Large intestine (tissue), 3 donors: Measurements from ENCODE around the gene HNF1B. TPM values are rescaled to one million over a fixed set of nuclear protein-coding genes. Genes with fewer than 3 reads are reported as not detected.

Experiments
- DNase-seq, 2 donors: peaks; one replicate each; pipeline versions ENCODE4 v3.0.0 to v3.0.0-alpha.2; 2013
- H3K27ac ChIP-seq: one replicate; pipeline ENCODE4 v1.5.1; 2013; ENCODE audit warnings: low read length
- H3K27me3 ChIP-seq: 2 replicates; pipeline ENCODE4 v1.6.1; 2013; ENCODE audit warnings: low read length; ENCODE audit not compliant: control insufficient read depth, insufficient read depth
- H3K36me3 ChIP-seq: 2 replicates; pipeline ENCODE4 v1.6.1; 2013; ENCODE audit warnings: low read length; ENCODE audit not compliant: control insufficient read depth, insufficient read depth
- H3K4me1 ChIP-seq: one replicate; pipeline ENCODE4 v1.6.1; 2013; ENCODE audit warnings: low read length; ENCODE audit not compliant: control insufficient read depth, insufficient read depth
- H3K4me3 ChIP-seq: one replicate; pipeline ENCODE4 v1.5.1; 2013; ENCODE audit warnings: low read length
- H3K9me3 ChIP-seq: one replicate; pipeline ENCODE4 v1.6.1; 2013; ENCODE audit warnings: mild to moderate bottlenecking, low read depth, low read length, moderate library complexity; ENCODE audit not compliant: control insufficient read depth
- WGBS: methylation state at CpG from one replicate; pipeline ENCODE4 v1.1.5; 2013; ENCODE audit warnings: low lambda C conversion rate; ENCODE audit not compliant: insufficient coverage; 5-methylcytosine and 5-hydroxymethylcytosine counted together
- polyA plus RNA-seq: library from polyadenylated mRNA; unstranded; fragments of 120-200 nt; gene quantifications from one replicate; pipeline ENCODE4 v1.2.1, GENCODE V29; 2013

Gene HNF1B
- polyA plus RNA-seq, 1 donor = 21.5 TPM

DNA sequence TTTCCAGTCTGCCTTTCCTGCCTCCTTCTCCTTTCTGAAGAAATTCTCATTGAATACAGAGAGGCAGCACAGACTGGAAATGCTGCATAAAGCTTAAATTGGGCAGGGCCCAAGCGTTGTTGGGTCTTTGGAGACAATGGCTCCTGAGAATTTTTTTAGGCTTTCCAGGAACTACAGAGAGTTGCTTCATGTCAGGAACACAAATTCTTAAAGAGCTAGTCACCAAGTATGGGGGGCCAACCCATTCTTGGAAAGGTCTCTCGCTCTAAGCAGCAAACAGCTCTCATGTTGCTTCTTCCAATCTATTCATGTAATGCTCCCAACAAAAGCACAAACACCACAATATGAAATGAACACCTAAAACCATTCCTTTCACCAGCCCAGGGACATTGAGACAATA lies 6.9 kb downstream of the HNF1B start:
- H3K4me3 ChIP-seq = no peak overlapping the region
- no peaks in the 10 kb centered on the region for H3K9me3 ChIP-seq
- peaks cover 20% of the 10 kb centered on the region for H3K27me3 ChIP-seq
- no peak for DNase-seq
- WGBS = no CpG with 5 or more reads among the region's 2 CpGs
- H3K27ac ChIP-seq = peak overlapping the region; percentile 12
- peaks cover 11% of the 10 kb centered on the region for H3K4me1 ChIP-seq
- peaks cover 30% of the 10 kb centered on the region for H3K36me3 ChIP-seq

DNA sequence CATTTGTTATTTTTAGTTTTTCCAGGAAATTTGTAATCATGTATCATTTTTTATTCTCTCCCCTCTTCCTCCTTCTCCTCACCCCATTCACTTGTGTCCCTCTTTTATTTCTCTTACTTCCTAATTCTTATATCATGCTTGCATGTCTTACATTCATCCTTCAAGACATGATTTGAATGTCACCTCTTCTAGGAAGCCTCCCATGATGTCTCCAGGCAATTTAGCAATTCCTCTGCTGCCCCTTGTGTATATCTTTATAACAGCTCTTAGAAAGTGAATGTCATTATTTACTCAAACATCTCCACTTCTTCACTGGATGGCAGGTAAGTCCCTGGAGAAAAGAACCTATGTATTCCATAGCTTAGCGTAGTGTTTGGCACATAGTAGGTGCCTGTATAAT lies 7.8 kb downstream of the HNF1B start:
- Histone ChIP-seq H3K9me3 (no peaks in the 10 kb centered on the region), H3K4me1 (peaks cover 11% of the 10 kb centered on the region), H3K4me3 (no peak overlapping the region), H3K36me3 (peaks cover 37% of the 10 kb centered on the region), H3K27ac (no peak overlapping the region), H3K27me3 (peaks cover 15% of the 10 kb centered on the region)
- no peak for DNase-seq
- whole genome bisulfite sequencing = no CpG with 5 or more reads among the region's 1 CpG

DNA sequence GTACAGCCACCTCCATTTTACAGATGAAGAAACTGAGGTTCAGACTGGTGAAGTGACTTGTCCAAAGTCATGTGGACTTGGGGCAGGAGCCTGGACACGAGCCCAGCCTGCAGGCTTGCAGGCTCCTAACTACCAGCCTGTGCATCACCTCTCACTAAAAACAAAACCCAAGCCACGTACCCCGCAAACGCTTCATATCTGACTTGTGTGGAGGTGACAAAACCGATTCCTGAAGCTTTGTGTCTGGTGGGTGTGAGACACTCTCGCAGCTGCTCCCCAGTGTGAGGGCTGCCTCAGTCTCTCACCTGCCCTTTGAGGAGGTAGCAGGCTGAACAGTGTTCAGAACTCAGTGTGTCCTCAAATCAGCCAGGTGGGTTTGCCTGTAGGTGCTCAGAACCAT lies 8.4 kb downstream of the HNF1B start:
- no CpG with 5 or more reads among the region's 6 CpGs for WGBS
- Histone ChIP-seq H3K27me3 (peaks cover 10% of the 10 kb centered on the region), H3K4me1 (peaks cover 11% of the 10 kb centered on the region), H3K36me3 (peaks cover 43% of the 10 kb centered on the region), H3K27ac (no peak overlapping the region), H3K9me3 (no peaks in the 10 kb centered on the region), H3K4me3 (no peak overlapping the region)
- DNase-seq = no peak

DNA sequence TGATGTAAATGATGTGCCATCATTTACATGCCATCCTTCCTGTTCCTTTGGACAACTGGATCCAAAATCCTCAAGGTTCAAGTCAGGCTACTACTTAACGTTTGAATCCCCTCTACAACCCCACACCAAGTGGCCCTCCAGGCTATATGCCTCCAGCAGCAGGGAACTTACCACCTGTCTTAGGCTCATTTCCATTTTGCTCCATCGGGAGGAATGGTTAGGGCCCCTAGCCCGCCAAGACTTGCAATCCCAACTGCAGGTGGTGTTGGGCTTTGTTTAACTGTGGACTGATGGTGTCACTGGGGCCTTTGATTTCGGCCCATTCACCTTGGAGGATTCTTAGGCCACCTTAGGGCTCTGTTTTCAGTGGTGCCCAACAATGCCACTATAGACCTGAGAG lies 9.7 kb downstream of the HNF1B start:
- Histone ChIP-seq H3K4me3 (no peak overlapping the region), H3K27me3 (peaks cover 7% of the 10 kb centered on the region), H3K4me1 (peaks cover 4% of the 10 kb centered on the region), H3K9me3 (no peaks in the 10 kb centered on the region), H3K36me3 (peaks cover 56% of the 10 kb centered on the region), H3K27ac (no peak overlapping the region)
- no peak for DNase-seq
- WGBS = no CpG with 5 or more reads among the region's 4 CpGs

DNA sequence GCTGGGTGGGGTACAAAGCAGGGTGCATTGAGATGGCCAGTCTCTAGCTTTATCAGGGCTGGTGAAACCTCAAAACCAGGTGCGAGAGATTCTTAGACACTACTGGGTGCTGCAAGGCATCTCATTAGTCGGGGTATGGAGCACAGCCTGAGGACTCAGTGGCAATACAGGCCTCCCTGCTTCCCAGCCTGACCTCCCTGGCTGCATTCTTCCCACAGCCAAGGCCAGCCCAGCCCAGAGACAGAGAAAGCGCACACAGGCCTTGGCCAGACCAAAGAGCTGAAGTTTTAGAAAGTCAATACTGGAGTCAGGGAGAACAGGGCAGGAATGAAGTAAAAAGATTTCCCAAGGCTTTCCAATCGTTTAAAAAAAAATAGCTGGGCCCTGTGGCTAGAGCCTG lies 12.5 kb downstream of the HNF1B start:
- peaks cover 13% of the 10 kb centered on the region for H3K4me1 ChIP-seq
- H3K36me3 ChIP-seq = peaks cover 70% of the 10 kb centered on the region

DNA sequence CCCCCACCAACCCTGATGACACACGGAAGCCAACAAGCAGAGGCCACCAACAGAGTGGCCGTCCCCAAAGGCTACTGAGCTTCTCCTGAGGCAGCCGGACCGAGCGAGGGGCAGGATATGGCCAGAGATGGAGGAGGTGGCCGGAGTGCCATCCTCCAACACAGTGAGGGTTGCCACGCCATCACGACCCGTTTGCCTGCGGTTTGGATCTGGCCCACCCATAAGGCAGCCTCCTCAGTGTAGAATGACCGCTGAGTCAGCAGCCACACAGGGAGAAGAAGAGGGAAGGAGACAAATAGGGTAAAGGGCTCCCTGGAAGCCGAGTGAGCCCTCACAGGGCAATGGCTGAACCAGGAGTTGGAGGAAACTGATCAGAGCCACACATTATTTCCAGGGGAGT lies 13.8 kb downstream of the HNF1B start:
- no peak for DNase-seq
- Histone ChIP-seq H3K4me1 (peaks cover 26% of the 10 kb centered on the region), H3K9me3 (no peaks in the 10 kb centered on the region), H3K27ac (no peak overlapping the region), H3K36me3 (peaks cover 70% of the 10 kb centered on the region), H3K27me3 (no peaks in the 10 kb centered on the region), H3K4me3 (no peak overlapping the region)
- 80% methylated on average over 1 of the region's 12 CpGs for WGBS

More for the DNA sequence above, 12.5 kb downstream of the HNF1B start:
- Histone ChIP-seq H3K4me3 (no peak overlapping the region), H3K9me3 (no peaks in the 10 kb centered on the region), H3K27me3 (no peaks in the 10 kb centered on the region), H3K27ac (no peak overlapping the region)
- WGBS = no CpG with 5 or more reads among the region's 4 CpGs
- no peak for DNase-seq

DNA sequence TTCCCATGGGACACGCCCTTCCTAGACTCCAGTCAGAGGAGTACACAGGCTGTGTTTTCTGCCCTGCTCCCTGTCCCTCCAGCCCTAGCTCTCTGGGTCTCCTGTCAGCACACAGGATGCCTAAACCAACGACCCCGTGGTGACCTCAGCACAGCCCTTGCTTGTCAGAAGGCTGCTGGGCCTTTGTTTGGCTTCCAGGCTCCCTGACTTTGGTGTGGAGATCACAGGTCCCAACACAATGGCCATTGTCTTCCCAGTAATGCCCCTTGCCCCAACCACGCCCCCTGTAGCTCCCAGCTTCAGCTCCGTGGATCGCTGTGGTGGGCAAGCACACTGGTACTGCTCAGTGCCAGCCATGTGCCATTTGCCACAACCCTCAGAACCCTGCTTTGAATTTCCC lies 15.0 kb downstream of the HNF1B start:
- no peak for DNase-seq
- no peak overlapping the region for H3K4me3 ChIP-seq
- WGBS = no CpG with 5 or more reads among the region's 6 CpGs
- no peaks in the 10 kb centered on the region for H3K27me3 ChIP-seq
- no peak overlapping the region for H3K27ac ChIP-seq
- H3K4me1 ChIP-seq = peaks cover 37% of the 10 kb centered on the region
- H3K36me3 ChIP-seq = peaks cover 65% of the 10 kb centered on the region
- H3K9me3 ChIP-seq = no peaks in the 10 kb centered on the region

DNA sequence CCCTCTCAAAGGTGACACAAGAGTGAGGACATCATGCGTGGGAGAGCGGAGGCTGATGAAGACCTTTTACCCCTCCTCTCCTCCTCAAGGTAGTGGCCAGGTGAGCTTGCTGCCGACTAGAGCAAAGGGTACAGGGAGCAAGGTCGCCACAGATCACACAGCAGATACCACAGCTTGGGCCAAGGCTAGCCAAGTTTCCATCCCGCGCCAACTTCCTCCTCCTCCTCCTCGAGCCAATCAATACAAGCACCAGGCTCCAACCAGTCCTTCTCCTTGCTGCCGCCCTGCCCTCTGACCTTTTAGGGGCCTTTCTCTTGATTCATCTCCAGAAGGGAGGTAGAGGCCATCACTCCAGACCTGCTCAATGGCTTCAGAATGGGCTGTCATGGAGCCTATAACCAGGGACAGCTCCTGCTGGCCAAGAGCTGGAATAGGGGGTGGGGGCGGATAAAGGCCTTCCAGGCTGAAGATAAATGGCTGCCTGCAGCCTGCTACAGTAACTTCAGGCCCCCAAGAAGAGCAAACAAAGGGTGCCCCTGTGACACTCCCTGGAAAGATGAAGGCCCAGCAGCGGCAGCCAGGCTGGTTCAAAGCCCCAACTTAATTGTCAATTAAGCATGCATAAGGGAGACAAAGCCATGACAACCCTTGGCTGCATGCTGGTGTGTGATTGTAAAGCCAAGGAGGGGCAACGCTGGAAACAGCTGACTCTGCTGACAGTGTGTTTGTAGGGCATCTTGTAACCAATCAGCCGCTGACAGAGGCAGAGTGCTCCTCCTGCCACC lies 17.8 kb downstream of the HNF1B start:
- Histone ChIP-seq H3K4me3 (no peak overlapping the region), H3K4me1 (peaks cover 51% of the 10 kb centered on the region), H3K36me3 (peaks cover 56% of the 10 kb centered on the region), H3K9me3 (no peaks in the 10 kb centered on the region), H3K27ac (no peak overlapping the region), H3K27me3 (no peaks in the 10 kb centered on the region)
- WGBS = no CpG with 5 or more reads among the region's 12 CpGs
- no peak for DNase-seq

DNA sequence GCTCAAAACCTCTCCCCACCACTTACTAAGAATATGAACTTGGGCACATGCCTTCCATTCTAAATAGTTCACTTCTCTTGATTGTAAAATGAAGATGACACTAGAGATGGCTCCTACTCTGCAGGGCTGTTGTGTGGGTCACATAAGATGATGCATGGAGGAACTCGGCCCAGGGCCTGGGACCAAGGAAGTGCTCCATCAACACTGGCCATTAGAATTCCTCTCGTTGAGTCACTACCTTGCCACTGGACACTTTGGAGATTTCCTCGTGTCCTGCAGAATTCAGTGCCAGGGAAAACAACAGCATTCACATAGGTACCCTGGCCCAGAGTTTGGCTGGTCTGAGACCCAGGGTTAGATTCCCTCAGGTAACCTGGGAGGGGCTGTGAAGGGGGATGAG lies 18.6 kb downstream of the HNF1B start:
- Histone ChIP-seq H3K27ac (no peak overlapping the region), H3K4me1 (peaks cover 60% of the 10 kb centered on the region), H3K36me3 (peaks cover 47% of the 10 kb centered on the region), H3K4me3 (no peak overlapping the region), H3K27me3 (no peaks in the 10 kb centered on the region), H3K9me3 (no peaks in the 10 kb centered on the region)
- DNase-seq = no peak
- WGBS = no CpG with 5 or more reads among the region's 3 CpGs

DNA sequence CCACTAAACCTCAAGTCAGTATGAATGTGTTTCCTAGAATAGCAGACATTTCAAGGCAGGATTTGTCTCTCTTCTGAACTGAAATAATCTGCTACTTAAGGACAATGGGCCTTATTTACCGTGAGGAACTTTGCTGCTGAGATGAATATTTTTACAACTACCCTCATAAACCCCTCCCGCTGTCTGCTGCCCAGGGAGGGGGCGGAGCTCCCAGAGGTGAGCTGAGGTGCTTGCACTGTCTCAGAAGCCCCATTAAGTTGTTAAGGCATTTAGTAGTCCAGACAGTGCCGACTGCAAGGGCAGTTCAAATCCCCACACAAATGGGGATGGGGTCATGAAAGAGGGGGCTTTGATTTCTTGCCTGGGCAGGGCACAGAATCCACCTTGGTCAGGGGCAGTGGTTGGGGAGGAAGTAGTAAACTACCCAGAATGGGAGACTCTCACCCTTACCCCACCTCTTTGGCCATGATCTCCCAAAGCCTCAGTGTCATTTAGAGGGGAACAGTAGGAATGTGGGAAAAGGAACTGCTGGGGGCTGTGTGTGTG lies 19.2 kb downstream of the HNF1B start:
- no peaks in the 10 kb centered on the region for H3K9me3 ChIP-seq
- H3K27me3 ChIP-seq = no peaks in the 10 kb centered on the region
- H3K4me3 ChIP-seq = no peak overlapping the region
- WGBS = no CpG with 5 or more reads among the region's 4 CpGs
- DNase-seq = peak; percentile 86 to 92
- peaks cover 64% of the 10 kb centered on the region for H3K4me1 ChIP-seq
- H3K27ac ChIP-seq = peak overlapping the region; percentile 68
- peaks cover 42% of the 10 kb centered on the region for H3K36me3 ChIP-seq
